Activated T-helper 1 cell treated with anti-CD3 and anti-CD28 coated beads, Interleukin-12 subunit alpha, Interleukin-12 subunit beta, Interleukin-2, Interleukin-4 antibody, amounts not matched to agents 30 ng/mL and 10 ng/mL and 1 ng/mL, durations not matched to agents 14 hours and 24 hours and 36 hours (primary cell): ENCODE measurements around the gene TRAPPC1. TPM values are rescaled to one million over a fixed set of nuclear protein-coding genes. Genes with fewer than 3 reads are reported as not detected.

ENCODE experiments used
- DNase-seq: peaks from one replicate; pipeline ENCODE4 v3.0.0; 2021; ENCODE audit warnings: low spot score
- H3K27ac Mint-ChIP-seq: one replicate; pipeline ENCODE4 v1.8.0; 2021; ENCODE audit warnings: mild to moderate bottlenecking, mixed read lengths
- H3K27me3 Mint-ChIP-seq: one replicate; pipeline ENCODE4 v1.8.0; 2022; ENCODE audit warnings: mild to moderate bottlenecking, moderate library complexity, mixed read lengths; ENCODE audit not compliant: insufficient read depth
- H3K36me3 Mint-ChIP-seq: one replicate; pipeline ENCODE4 v1.8.0; 2021; ENCODE audit warnings: low read depth, mixed read lengths
- H3K4me1 Mint-ChIP-seq: one replicate; pipeline ENCODE4 v1.8.0; 2021; ENCODE audit warnings: low read depth, mixed read lengths
- H3K4me3 Mint-ChIP-seq: one replicate; pipeline ENCODE4 v1.8.0; 2021; ENCODE audit warnings: mild to moderate bottlenecking, moderate library complexity, mixed read lengths
- H3K9me3 Mint-ChIP-seq: one replicate; pipeline ENCODE4 v1.8.0; 2021; ENCODE audit warnings: mixed read lengths
- intact Hi-C: fragments of 100-400 bp; cut with micrococcal nuclease; formaldehyde crosslinking; loops from one replicate; pipeline ENCODE4 v1.15.1; 2024
- total RNA-seq: library from RNA; stranded (reverse); gene quantifications from 2 replicates; pipeline ENCODE4 v1.2.3, GENCODE V29; 2022

Gene TRAPPC1, protein sequence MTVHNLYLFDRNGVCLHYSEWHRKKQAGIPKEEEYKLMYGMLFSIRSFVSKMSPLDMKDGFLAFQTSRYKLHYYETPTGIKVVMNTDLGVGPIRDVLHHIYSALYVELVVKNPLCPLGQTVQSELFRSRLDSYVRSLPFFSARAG
- 153 and 162 TPM in 2 replicates for total RNA-seq

DNA sequence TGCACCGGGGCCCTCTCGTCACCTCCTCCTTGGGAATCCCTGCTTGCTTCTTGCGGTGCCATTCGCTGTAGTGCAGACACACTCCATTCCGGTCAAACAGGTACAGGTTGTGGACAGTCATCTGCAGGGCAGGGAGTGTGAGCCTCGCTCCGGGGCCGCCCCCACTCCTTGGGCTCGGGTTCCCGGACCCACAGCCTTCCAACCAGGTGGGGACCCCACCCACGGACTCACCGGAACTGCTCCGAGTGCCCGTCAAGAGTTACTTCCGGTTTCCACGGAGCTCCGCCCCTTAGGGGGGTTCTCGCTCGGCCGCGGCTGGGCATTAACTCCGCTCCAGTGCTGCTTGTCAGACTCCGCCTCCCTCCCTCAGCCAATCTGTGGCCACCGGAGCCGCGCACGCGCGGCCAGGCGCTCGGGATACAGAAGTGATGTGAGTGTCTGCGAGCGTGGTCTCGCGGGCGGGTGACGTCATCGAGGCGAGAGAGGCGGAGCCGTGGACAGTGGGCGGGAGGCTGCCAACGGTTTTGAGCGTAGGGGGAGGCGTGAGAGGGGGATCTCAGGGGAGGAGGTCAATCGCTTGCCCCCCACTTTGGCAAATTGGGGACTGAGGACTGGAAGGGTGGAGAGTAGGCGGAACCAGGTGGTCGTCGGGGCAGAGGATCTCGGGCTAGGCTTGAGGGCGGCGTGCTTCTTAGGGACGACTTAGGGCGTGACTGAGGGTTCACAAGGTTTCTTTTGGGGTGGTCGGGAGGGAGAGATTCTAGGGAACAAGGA, at the start of gene TRAPPC1, which contains the start of gene CNTROB:
Gene TRAPPC1, minus strand, starts transcription at position 238 of the 774 bp plus-strand sequence. Its CDS starts 117 bp downstream, at position 121.
Gene CNTROB, plus strand, starts transcription at position 498 of the 774 bp plus-strand sequence. CDS start 874 bp downstream, outside the sequence.
- Mint-ChIP-seq H3K27ac (peak within 1 kb of the TSS; percentile 99), H3K4me3 (peak within 1 kb of the TSS; percentile 99), H3K4me1 (peaks cover 42% of the 10 kb centered on the region), H3K27me3 (no peaks in the 10 kb centered on the region), H3K9me3 (no peaks in the 10 kb centered on the region), H3K36me3 (peaks cover 25% of the 10 kb centered on the region)
- peak; percentile 100 for DNase-seq
- intact Hi-C loops: loop anchor here (1.0 to 5.0 kb wide), 13 partner anchors 10 to 530 kb away; partner anchors contain the start of genes KDM6B, NAA38, RPL26 and TMEM256

DNA sequence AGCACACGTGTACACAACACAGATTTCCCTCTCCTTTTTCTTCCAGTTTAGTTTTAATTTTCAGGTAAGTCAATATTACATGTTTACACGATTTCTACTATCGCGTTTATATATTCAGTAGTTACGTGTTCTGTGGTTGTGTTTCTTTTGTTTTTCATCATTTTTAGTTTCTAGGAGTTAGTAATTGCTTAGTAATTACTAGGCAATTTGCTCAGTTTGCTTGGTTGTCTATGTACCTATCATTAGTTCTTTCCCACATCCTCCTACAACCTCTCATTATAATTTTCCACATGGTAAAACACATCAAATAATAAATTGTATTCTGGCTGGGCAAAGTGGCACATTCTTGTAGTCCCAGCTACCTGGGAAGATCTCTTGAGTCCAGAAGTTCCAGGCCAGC, 46.1 kb upstream of the TRAPPC1 start:
- peaks cover 10% of the 10 kb centered on the region for H3K27me3 Mint-ChIP-seq
- no peak overlapping the region for H3K27ac Mint-ChIP-seq
- no peaks in the 10 kb centered on the region for H3K4me1 Mint-ChIP-seq
- H3K36me3 Mint-ChIP-seq: peaks cover 3% of the 10 kb centered on the region
- H3K4me3 Mint-ChIP-seq: no peak overlapping the region
- no peak for DNase-seq
- H3K9me3 Mint-ChIP-seq: peaks cover 22% of the 10 kb centered on the region
- intact Hi-C loops: no loop called here

DNA sequence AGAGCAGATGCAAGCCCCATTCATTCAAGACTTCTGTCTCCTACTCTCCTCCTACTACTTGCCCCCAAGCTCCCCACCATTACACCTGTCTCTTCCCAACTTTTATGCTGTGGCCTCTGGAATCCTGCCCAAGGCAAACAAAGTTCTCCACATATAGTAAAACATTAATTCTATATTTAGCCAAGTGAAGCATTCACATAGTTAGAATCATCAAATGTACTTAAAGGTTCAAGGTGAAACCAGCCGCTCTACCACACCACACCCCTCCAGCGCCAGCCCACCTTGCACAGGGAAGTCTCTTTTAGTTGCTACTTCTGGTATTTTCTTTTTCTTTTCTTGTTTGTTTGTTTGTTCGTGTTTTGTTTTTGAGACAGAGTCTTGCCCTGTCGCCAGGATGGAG, 45.3 kb upstream of the TRAPPC1 start:
- Mint-ChIP-seq H3K36me3 (peaks cover 3% of the 10 kb centered on the region), H3K4me1 (no peaks in the 10 kb centered on the region), H3K9me3 (peaks cover 22% of the 10 kb centered on the region), H3K27me3 (peaks cover 10% of the 10 kb centered on the region), H3K4me3 (no peak overlapping the region), H3K27ac (no peak overlapping the region)
- no peak for DNase-seq
- intact Hi-C loops: no loop called here

DNA sequence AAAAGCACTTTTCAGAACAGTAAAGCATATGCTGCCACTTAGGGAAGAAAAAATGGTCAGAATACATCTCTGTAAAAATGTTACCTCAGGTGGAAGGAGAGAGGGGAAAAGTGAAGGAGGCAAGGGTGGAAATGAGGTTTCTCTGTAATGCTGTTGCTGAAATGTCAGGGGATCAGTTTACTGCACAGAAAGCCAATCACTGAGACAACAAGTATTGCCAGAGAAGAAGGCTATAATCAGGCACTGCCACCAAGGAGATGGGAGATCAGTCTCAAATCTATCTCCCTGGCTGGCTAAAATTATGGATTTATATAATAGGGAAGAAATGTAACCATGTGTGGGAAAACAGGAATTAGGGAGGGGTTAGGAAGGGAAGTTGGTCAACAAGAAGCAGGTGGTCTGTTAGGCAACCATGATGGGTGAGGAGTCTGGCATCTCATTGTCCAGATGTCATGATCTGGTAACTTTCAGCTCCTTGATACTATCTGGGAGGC, 42.9 kb upstream of the TRAPPC1 start:
- Mint-ChIP-seq H3K4me1 (no peaks in the 10 kb centered on the region), H3K27me3 (peaks cover 5% of the 10 kb centered on the region), H3K9me3 (peaks cover 22% of the 10 kb centered on the region), H3K4me3 (no peak overlapping the region), H3K36me3 (peaks cover 3% of the 10 kb centered on the region), H3K27ac (no peak overlapping the region)
- DNase-seq: no peak
- intact Hi-C loops: no loop called here

DNA sequence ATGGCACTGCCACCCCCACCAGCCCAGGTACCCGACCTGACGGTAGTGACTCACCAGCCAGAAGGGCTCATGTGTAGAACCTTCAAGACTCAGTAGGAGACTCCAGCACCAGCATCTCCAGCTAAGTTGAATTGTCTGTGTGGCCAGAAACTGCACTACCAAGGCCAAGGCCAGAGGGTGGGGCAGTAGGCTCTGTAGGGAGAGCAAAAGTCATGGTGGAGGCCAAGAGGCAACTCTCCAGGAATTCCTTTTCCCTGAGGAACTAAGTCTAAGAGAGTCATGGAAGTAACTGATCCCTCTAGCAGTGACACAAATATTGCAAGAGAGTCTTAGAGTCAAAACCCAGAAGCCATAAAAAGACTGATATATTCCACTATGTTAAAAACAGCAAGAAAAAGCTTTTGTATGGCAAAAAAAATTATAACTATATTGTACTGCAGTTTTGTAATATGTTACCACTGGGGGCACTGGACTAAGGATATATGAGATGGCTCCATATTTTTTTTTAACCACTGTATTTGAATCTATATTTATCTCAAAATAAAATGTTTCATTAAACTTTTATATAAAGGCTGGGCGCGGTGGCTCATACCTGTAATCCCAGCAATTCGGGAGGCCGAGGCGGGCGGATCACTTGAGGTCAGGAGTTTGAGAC, 40.5 kb upstream of the TRAPPC1 start:
- Mint-ChIP-seq H3K9me3 (peaks cover 22% of the 10 kb centered on the region), H3K27me3 (peaks cover 5% of the 10 kb centered on the region), H3K36me3 (peaks cover 3% of the 10 kb centered on the region), H3K4me3 (no peak overlapping the region), H3K27ac (no peak overlapping the region), H3K4me1 (no peaks in the 10 kb centered on the region)
- intact Hi-C loops: no loop called here
- no peak for DNase-seq

DNA sequence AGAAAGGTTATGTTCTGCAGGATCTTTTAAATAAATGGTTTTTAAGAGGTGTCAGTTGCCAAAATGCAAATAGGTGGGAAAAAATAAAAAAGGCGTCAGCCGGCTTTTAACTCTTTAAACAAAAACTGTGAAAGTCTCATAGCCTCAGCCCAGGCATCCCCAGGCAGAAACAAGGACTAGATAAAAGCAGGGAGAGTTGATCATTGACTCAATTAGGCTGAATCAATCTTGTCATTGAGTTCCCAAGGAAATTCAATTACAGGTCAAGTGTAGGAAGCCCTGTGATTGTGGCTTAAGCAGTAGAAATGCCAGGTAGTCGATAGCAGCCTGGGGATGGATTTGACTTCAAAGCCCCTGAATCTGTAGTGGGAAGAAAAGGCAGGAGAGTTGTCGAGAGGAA, 39.9 kb upstream of the TRAPPC1 start:
- intact Hi-C loops: no loop called here
- no peak for DNase-seq
- Mint-ChIP-seq H3K9me3 (peaks cover 19% of the 10 kb centered on the region), H3K27ac (no peak overlapping the region), H3K36me3 (peaks cover 3% of the 10 kb centered on the region), H3K4me3 (no peak overlapping the region), H3K4me1 (no peaks in the 10 kb centered on the region), H3K27me3 (peaks cover 7% of the 10 kb centered on the region)

DNA sequence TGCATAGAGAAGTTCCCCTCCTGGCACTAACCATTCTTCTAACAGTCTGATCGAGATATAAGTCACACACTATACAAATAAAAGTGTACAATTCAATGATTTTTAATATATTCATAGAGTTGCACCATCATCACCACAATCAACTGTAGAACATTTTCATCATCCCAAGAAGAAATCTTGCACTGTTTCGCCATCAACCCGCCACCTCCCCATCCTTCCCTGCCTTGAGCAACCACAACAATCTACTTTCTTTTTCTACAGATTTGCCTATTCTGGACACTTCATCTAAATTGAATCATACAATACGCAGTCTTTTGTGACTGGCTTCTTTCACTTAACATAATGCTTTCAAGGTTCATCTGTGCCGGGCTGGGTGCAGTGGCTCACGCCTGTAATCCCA, 37.7 kb upstream of the TRAPPC1 start:
- Mint-ChIP-seq H3K36me3 (peaks cover under 1% of the 10 kb centered on the region), H3K27ac (no peak overlapping the region), H3K4me1 (no peaks in the 10 kb centered on the region), H3K4me3 (no peak overlapping the region), H3K27me3 (peaks cover 7% of the 10 kb centered on the region), H3K9me3 (peaks cover 3% of the 10 kb centered on the region)
- DNase-seq: no peak
- intact Hi-C loops: no loop called here

DNA sequence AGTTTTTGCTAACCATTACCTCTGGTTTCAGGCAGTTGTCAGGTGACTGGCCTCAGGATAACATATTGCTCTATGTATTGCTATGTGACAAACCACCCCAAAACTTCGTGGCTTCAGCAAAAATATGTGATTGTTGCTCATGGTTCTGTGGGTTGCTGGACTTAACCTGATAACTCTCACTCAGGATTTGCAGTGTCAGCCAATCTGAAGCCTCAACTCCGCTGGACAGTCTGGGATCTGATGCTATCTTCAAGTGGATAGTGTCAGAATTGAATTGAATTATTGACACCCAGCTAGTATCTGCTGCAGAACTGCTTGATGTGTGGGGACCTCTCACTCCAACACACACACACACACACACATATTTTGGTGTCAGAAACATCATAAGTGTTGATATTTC, 36.0 kb upstream of the TRAPPC1 start:
- Mint-ChIP-seq H3K36me3 (no peaks in the 10 kb centered on the region), H3K27me3 (peaks cover 9% of the 10 kb centered on the region), H3K27ac (no peak overlapping the region), H3K9me3 (no peaks in the 10 kb centered on the region), H3K4me1 (no peaks in the 10 kb centered on the region), H3K4me3 (no peak overlapping the region)
- DNase-seq: no peak
- intact Hi-C loops: no loop called here

DNA sequence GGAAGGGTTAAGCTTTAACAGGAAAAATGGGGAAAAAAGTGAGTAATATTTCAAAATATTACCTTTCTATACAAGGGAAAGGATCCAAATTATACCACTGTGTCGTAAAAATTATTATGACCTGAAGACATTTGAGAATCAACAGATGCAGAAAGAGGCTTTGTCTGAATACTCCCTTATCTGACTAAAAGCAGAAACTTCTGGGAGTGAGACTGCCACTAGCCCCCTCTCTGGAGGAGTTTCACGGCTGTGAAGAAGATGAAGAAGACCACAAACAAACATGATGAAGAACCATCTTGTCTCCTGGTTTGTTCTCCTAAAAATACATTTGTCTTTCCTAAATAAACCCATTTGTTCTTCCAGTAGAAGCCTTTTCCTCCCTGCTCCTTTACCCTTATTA, 29.7 kb upstream of the TRAPPC1 start:
- H3K27me3 Mint-ChIP-seq: peaks cover 10% of the 10 kb centered on the region
- H3K27ac Mint-ChIP-seq: no peak overlapping the region
- intact Hi-C loops: no loop called here
- no peaks in the 10 kb centered on the region for H3K4me1 Mint-ChIP-seq
- no peak overlapping the region for H3K4me3 Mint-ChIP-seq
- no peaks in the 10 kb centered on the region for H3K36me3 Mint-ChIP-seq
- no peaks in the 10 kb centered on the region for H3K9me3 Mint-ChIP-seq
- DNase-seq: no peak

DNA sequence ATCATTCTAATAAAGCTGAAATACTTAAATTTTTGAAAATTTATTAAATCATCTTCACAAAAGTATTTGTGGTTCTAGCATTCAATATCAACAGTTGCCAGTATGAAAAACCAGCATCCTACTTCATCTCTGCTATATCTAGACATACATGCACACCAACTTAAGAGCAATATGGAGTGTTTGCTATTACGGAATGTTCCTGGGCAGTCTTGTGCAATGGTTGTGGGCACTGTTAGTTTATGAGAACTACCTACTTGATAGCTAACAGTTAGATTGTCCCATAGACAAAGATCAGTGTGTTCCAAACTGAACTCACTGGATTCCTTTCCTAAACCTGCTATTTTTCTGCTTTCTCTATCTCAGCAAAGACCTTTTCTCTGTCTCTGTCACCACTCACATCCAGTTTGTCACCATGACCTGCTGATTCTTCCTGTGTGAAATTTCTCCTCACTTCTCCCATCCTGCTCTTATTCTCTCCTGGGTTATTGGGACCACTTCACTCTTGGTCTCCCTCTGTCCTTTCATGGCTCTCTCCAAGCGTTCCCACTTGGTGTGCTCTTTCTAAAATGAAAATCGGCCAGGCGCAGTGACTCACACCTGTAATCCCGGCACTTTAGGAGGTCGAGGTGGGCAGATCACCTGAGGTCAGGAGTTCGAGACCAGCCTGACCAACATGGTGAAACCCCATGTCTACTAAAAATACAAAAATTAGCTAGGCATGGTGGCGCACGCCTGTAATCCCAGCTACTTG, 27.9 kb upstream of the TRAPPC1 start:
- intact Hi-C loops: no loop called here
- Mint-ChIP-seq H3K27me3 (peaks cover 10% of the 10 kb centered on the region), H3K27ac (no peak overlapping the region), H3K9me3 (no peaks in the 10 kb centered on the region), H3K4me3 (no peak overlapping the region), H3K36me3 (no peaks in the 10 kb centered on the region), H3K4me1 (no peaks in the 10 kb centered on the region)
- no peak for DNase-seq

DNA sequence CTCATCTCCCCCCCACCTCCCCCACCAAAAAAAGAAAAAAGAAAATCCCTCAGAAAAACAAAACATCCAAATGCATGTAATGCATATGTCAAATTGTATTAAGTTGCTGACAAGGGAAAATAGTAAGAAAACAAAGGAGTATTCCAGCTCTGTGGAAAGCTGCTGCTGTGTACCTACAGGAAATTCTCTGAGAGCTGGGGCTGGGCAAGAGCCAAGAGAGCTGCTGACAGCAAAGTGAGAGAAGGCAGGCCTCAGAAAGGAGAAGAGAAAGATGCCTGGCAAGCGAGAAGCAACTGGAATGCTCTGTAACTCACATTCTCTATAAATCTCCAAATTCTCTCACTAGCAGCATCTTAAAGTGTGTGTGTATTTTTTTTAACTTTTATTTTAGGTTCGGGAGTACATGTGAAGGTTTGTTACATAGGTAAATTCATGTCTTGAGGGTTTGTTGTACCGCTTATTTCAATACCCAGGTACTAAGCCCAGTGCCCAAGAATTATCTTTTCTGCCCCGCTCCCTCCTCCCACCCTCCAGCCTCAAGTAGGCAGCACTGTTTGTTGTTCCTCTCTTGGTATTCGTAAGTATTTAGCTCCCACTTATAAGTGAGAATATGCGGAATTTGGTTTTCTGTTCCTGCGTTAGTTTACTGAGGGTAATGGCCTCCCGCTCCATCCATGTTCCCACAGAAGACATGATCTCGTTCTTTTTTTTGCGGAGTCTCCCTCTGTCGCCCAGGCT, 24.7 kb upstream of the TRAPPC1 start:
- peaks cover 4% of the 10 kb centered on the region for H3K4me1 Mint-ChIP-seq
- H3K9me3 Mint-ChIP-seq: no peaks in the 10 kb centered on the region
- H3K27ac Mint-ChIP-seq: no peak overlapping the region
- H3K27me3 Mint-ChIP-seq: no peaks in the 10 kb centered on the region
- no peak overlapping the region for H3K4me3 Mint-ChIP-seq
- H3K36me3 Mint-ChIP-seq: no peaks in the 10 kb centered on the region
- DNase-seq: no peak
- intact Hi-C loops: no loop called here
